A549 treated with dexamethasone at 1 μM for 4 hours (cell line): ENCODE data around the gene NFKB1. TPM values are rescaled to one million over a fixed set of nuclear protein-coding genes. Genes with fewer than 3 reads are reported as not detected.

ENCODE experiments used
- total RNA-seq: library from RNA; stranded (reverse); fragments of 200-300 nt; extraction: Qiagen RNA extraction; gene quantifications from 5 replicates; pipeline ENCODE4 v1.2.3, GENCODE V29; 2022

Gene NFKB1
- 17.4 to 20.8 TPM (median 19.2 TPM) in 5 replicates for total RNA-seq

GRCh38 chr4:102500696-102501446 lies at the start of gene NFKB1:
TSS of gene NFKB1 (plus strand) at chr4:102501359. CDS start at chr4:102525519, 24,160 bp downstream.

Other genes starting within 250 kb of the NFKB1 start
- gene SLC39A8, start 155.9 kb upstream of the NFKB1 start, total RNA-seq, result 9.0 to 11.9 TPM (median 11.1 TPM) in 5 replicates